Liver (tissue), 9 donors: Measurements from ENCODE around the gene BCLAF1. TPM values are rescaled to one million over a fixed set of nuclear protein-coding genes. Genes with fewer than 3 reads are reported as not detected.

ENCODE experiments used
- DNase-seq: peaks from one replicate; pipeline ENCODE4 v3.0.0-alpha.2; 2017; ENCODE audit warnings: low spot score
- H3K27ac ChIP-seq, 2 donors: one replicate each; pipeline ENCODE4 v1.7.0; 2013; ENCODE audit warnings: inconsistent platforms in 2 of 2, low read length in 2 of 2, control low read depth in 1 of 2, low read depth in 1 of 2, mild to moderate bottlenecking in 1 of 2
- H3K27me3 ChIP-seq, 4 donors: one replicate each; pipeline versions ENCODE4 v1.6.1 to v1.7.0; 2013; ENCODE audit warnings: low read length in 3 of 4, inconsistent platforms in 1 of 4, mild to moderate bottlenecking in 1 of 4, moderate library complexity in 1 of 4; ENCODE audit not compliant: control insufficient read depth in 4 of 4, insufficient read depth in 4 of 4
- H3K36me3 ChIP-seq, 4 donors: one replicate each; pipeline versions ENCODE4 v1.6.1 to v1.7.0; 2013; ENCODE audit warnings: low read length in 3 of 4, mild to moderate bottlenecking in 3 of 4, low read depth in 1 of 4, moderate library complexity in 1 of 4; ENCODE audit not compliant: control insufficient read depth in 4 of 4, insufficient read depth in 3 of 4
- H3K4me1 ChIP-seq, 4 donors: one replicate each; pipeline versions ENCODE4 v1.6.1 to v1.7.0; 2013; ENCODE audit warnings: low read length in 3 of 4, mild to moderate bottlenecking in 3 of 4, moderate library complexity in 1 of 4; ENCODE audit not compliant: control insufficient read depth in 4 of 4, insufficient read depth in 4 of 4
- H3K4me3 ChIP-seq, 3 donors: one replicate each; pipeline versions ENCODE4 v1.6.1 to v1.7.0; 2013; ENCODE audit warnings: low read length in 3 of 3, control low read depth in 1 of 3, low read depth in 1 of 3, mild to moderate bottlenecking in 1 of 3
- H3K9ac ChIP-seq, 2 donors: one replicate each; pipeline ENCODE4 v1.7.0; 2013; ENCODE audit warnings: low read length in 2 of 2, mild to moderate bottlenecking in 2 of 2, moderate library complexity in 2 of 2, control low read depth in 1 of 2, low read depth in 1 of 2
- H3K9me3 ChIP-seq, 4 donors: one replicate each; pipeline versions ENCODE4 v1.6.1 to v1.7.0; 2013; ENCODE audit warnings: low read length in 3 of 4; ENCODE audit not compliant: control insufficient read depth in 4 of 4
- CTCF ChIP-seq: fragments of 150-350 bp; IDR thresholded peaks from 2 replicates; pipeline ENCODE4 v1.5.1; 2017; ENCODE audit warnings: improper control_type of control experiment, low read depth, low read length; ENCODE audit not compliant: missing input control
- EGR1 ChIP-seq, 2 donors: IDR thresholded peaks; 2 replicates each; pipeline ENCODE4 v1.6.1; 2016 to 2018; ENCODE audit warnings: antibody characterized with exemption in 2 of 2, low read depth in 2 of 2
- FOXA1 ChIP-seq: IDR thresholded peaks from 2 replicates; pipeline ENCODE4 v1.6.1; 2016; ENCODE audit warnings: antibody characterized with exemption
- GABPA ChIP-seq, 2 donors: IDR thresholded peaks in 1 of 2; conservative IDR thresholded peaks in 1 of 2; 2 replicates each; pipeline ENCODE4 v1.6.1; 2016; ENCODE audit warnings: antibody characterized with exemption in 2 of 2, mild to moderate bottlenecking in 1 of 2, moderate library complexity in 1 of 2
- HNF4A ChIP-seq, 2 donors: conservative IDR thresholded peaks; 2 replicates each; pipeline ENCODE4 v1.6.1; 2016; ENCODE audit warnings: antibody characterized with exemption in 2 of 2, mild to moderate bottlenecking in 2 of 2
- HNF4G ChIP-seq: IDR thresholded peaks from 2 replicates; pipeline ENCODE4 v1.6.1; 2016; ENCODE audit warnings: antibody characterized with exemption
- JUND ChIP-seq, 2 donors: IDR thresholded peaks; 2 replicates each; pipeline ENCODE4 v1.6.1; 2016; ENCODE audit warnings: antibody characterized with exemption in 2 of 2
- NR2F2 ChIP-seq: IDR thresholded peaks from 2 replicates; pipeline ENCODE4 v1.6.1; 2016; ENCODE audit warnings: antibody characterized with exemption
- RAD21 ChIP-seq, 2 donors: IDR thresholded peaks; 2 replicates each; pipeline ENCODE4 v1.6.1; 2016; ENCODE audit warnings: antibody characterized with exemption in 2 of 2, mild to moderate bottlenecking in 2 of 2
- RXRA ChIP-seq, 2 donors: IDR thresholded peaks; 2 replicates each; pipeline ENCODE4 v1.6.1; 2017 to 2018; ENCODE audit warnings: antibody characterized with exemption in 2 of 2, mild to moderate bottlenecking in 1 of 2
- SP1 ChIP-seq: IDR thresholded peaks from 2 replicates; pipeline ENCODE4 v1.6.1; 2018; ENCODE audit warnings: antibody characterized with exemption, mild to moderate bottlenecking
- TAF1 ChIP-seq: conservative IDR thresholded peaks from 2 replicates; pipeline ENCODE4 v1.6.1; 2016; ENCODE audit warnings: antibody characterized with exemption, mild to moderate bottlenecking
- YY1 ChIP-seq: IDR thresholded peaks from 2 replicates; pipeline ENCODE4 v1.6.1; 2016; ENCODE audit warnings: antibody characterized with exemption, mild to moderate bottlenecking
- ZBTB33 ChIP-seq: IDR thresholded peaks from 2 replicates; pipeline ENCODE4 v1.6.1; 2016; ENCODE audit warnings: antibody characterized with exemption
- WGBS: extraction: QIAGEN DNeasy Blood & Tissue Kit; methylation state at CpG from one replicate; pipeline ENCODE4 v1.1.7; 2013; 5-methylcytosine and 5-hydroxymethylcytosine counted together
- polyA plus RNA-seq, 2 donors: library from polyadenylated mRNA; stranded (reverse) in 1 of 2; unstranded in 1 of 2; fragments of 200-250 nt in 1 of 2; fragments of >200 nt in 1 of 2; fragmentation: Nextera tagmentation in 1 of 2; extraction: Ambion mirVana in 1 of 2; gene quantifications; one replicate each; pipeline versions ENCODE4 v1.2.1 to v1.2.3, GENCODE V29; 2013 to 2015
- total RNA-seq, 2 donors: library from RNA; depleted of rRNA; stranded (reverse); fragments of >200 nt; gene quantifications; one replicate each; pipeline ENCODE4 v1.2.3, GENCODE V29; 2014
- TF ChIP-seq, protein P1 (sequence below): IDR thresholded peaks from 2 replicates; pipeline ENCODE4 v1.6.1; 2016; ENCODE audit warnings: antibody characterized with exemption
- donor health status: healthy.
- donor health status: healthy.
- donor health status: healthy.
- donor health status: healthy.
- donor health status: healthy.

Gene BCLAF1
- total and polyA plus RNA-seq, 4 donors, result 11.7 to 60.5 (median 38.0) TPM

DNA sequence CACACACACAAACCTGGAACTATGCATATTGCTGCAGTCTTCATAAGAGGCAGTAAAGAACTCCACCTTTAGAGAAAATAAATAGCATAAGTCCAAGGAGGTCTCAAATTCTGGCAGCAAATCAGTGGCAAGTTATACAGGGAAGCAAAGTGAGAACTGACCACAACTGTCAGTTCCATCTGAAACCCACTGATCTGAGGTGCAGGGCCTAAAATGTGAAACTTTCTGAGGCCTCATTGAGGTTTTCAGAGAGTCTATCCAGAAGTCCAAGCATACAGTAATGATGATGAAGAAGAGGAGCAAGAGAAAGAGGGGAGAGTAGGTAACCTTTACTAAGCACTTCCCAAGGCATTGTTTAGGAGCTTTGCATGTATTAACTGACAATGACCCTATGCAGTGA is 75.8 kb downstream of the BCLAF1 start:
- no peak for TF ChIP-seq EGR1 (IDR thresholded peaks at IDR 0.05; ENCODE audit: low read depth in 2 of 2)
- no peak for TF ChIP-seq RXRA (IDR thresholded peaks at IDR 0.05)
- TF ChIP-seq RAD21 (IDR thresholded peaks at IDR 0.05), result no peak
- TF ChIP-seq SP1, result no peak
- TF ChIP-seq HNF4A (conservative IDR thresholded peaks at IDR 0.05), result no peak
- no peak for TF ChIP-seq GABPA (IDR thresholded peaks at IDR 0.05 in 1 of 2, conservative IDR thresholded peaks at IDR 0.05 in 1 of 2)
- TF ChIP-seq FOXA1, result no peak
- TF ChIP-seq, protein P1, sequence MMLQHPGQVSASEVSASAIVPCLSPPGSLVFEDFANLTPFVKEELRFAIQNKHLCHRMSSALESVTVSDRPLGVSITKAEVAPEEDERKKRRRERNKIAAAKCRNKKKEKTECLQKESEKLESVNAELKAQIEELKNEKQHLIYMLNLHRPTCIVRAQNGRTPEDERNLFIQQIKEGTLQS, result no peak
- no peak for TF ChIP-seq ZBTB33
- TF ChIP-seq YY1, result no peak
- no peak for TF ChIP-seq NR2F2
- no peak for TF ChIP-seq JUND (IDR thresholded peaks at IDR 0.05)
- no peak for TF ChIP-seq TAF1

DNA sequence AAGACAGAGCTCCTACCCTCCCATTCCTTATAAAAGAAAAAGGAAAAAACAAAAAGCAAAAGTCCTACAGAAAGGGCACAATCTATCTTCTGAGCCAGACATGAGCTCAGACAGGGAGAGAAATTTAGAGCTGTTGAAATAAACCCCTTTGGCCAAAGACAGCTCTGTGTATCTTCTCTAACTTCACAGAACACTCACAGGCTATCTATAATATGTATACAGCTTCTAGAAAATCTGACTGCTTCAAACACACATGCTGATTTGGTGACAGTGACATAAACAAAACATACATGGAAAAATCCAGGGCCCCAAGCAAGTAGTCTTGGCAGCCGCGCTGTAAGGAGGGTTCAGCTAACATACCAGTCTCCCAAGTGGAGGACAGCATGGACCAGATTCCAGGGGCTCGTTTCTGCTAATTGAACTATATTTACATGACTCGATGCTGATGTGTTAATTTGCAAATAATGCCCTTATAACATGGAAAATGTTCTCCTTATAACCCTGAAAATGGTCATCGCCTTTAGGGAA is 76.6 kb downstream of the BCLAF1 start:
- DNase-seq, result no peak
- Histone ChIP-seq H3K4me3 (no peak overlapping the region), H3K9me3 (no peaks in the 10 kb centered on the region), H3K27ac (no peak overlapping the region), H3K4me1 (no peaks in the 10 kb centered on the region), H3K9ac (no peak overlapping the region), H3K36me3 (no peaks in the 10 kb centered on the region), H3K27me3 (no peaks in the 10 kb centered on the region)
- 88% methylated on average over 5 of the region's 5 CpGs for WGBS
- no peak for TF ChIP-seq SP1
- TF ChIP-seq JUND (IDR thresholded peaks at IDR 0.05), result no peak
- TF ChIP-seq FOXA1, result no peak
- TF ChIP-seq TAF1, result no peak
- no peak for TF ChIP-seq YY1
- no peak for TF ChIP-seq RAD21 (IDR thresholded peaks at IDR 0.05)
- TF ChIP-seq RXRA (IDR thresholded peaks at IDR 0.05), result no peak
- TF ChIP-seq HNF4A (conservative IDR thresholded peaks at IDR 0.05), result no peak
- TF ChIP-seq HNF4G, result no peak
- no peak for TF ChIP-seq CTCF

More for the DNA sequence above, 75.8 kb downstream of the BCLAF1 start:
- no peak overlapping the region for H3K4me3 ChIP-seq
- no peaks in the 10 kb centered on the region for H3K36me3 ChIP-seq
- H3K9me3 ChIP-seq, result no peaks in the 10 kb centered on the region
- no peak overlapping the region for H3K27ac ChIP-seq
- no peak overlapping the region for H3K9ac ChIP-seq
- H3K4me1 ChIP-seq, result no peaks in the 10 kb centered on the region
- no peak for DNase-seq
- no peaks in the 10 kb centered on the region for H3K27me3 ChIP-seq

- Histone ChIP-seq H3K4me1 (no peaks in the 10 kb centered on the region), H3K9ac (no peak overlapping the region), H3K27ac (no peak overlapping the region), H3K9me3 (no peaks in the 10 kb centered on the region), H3K4me3 (no peak overlapping the region), H3K36me3 (no peaks in the 10 kb centered on the region), H3K27me3 (no peaks in the 10 kb centered on the region)
- WGBS, result 97% methylated on average over 2 of the region's 2 CpGs
- no peak for DNase-seq
- no peak for TF ChIP-seq CTCF
Measured at GRCh38 chr6:136212608-136213007, 77.0 kb downstream of the BCLAF1 start.
